NT2/D1 (cell line): Measurements from ENCODE around the gene IGLON5.

Experiments
- DNase-seq: peaks from one replicate; pipeline ENCODE4 v3.0.0-alpha.2; 2011; ENCODE audit warnings: low read depth, low spot score
- H3K27me3 ChIP-seq: 2 replicates; pipeline ENCODE4 v1.6.0; 2011; ENCODE audit warnings: mild to moderate bottlenecking; ENCODE audit not compliant: insufficient read length, insufficient read depth
- H3K36me3 ChIP-seq: 2 replicates; pipeline ENCODE4 v1.6.1; 2011; ENCODE audit warnings: mild to moderate bottlenecking, low read length, mixed read lengths; ENCODE audit not compliant: insufficient read depth, insufficient read length
- H3K4me1 ChIP-seq: 2 replicates; pipeline ENCODE4 v1.5.1; 2011; ENCODE audit not compliant: insufficient read depth, insufficient read length
- H3K4me3 ChIP-seq: 2 replicates; pipeline ENCODE4 v1.5.1; 2011; ENCODE audit warnings: low read depth; ENCODE audit not compliant: insufficient read length
- H3K9ac ChIP-seq: 2 replicates; pipeline ENCODE4 v1.6.0; 2011; ENCODE audit warnings: low read depth; ENCODE audit not compliant: insufficient read length
- H3K9me3 ChIP-seq: 2 replicates; pipeline ENCODE4 v1.5.1; 2011; ENCODE audit warnings: mild to moderate bottlenecking, low read length; ENCODE audit not compliant: insufficient read depth
- SUZ12 ChIP-seq: IDR thresholded peaks from 2 replicates; pipeline ENCODE4 v1.6.1; 2011; ENCODE audit not compliant: insufficient read length, insufficient read depth; ENCODE audit errors: extremely low read depth
- YY1 ChIP-seq: IDR thresholded peaks from 2 replicates; pipeline ENCODE4 v1.6.1; 2011; ENCODE audit not compliant: insufficient read length, insufficient read depth
- ZNF274 ChIP-seq: IDR thresholded peaks from 2 replicates; pipeline ENCODE4 v1.6.1; 2011; ENCODE audit warnings: mild to moderate bottlenecking, low read depth, low read length

Gene IGLON5

DNA sequence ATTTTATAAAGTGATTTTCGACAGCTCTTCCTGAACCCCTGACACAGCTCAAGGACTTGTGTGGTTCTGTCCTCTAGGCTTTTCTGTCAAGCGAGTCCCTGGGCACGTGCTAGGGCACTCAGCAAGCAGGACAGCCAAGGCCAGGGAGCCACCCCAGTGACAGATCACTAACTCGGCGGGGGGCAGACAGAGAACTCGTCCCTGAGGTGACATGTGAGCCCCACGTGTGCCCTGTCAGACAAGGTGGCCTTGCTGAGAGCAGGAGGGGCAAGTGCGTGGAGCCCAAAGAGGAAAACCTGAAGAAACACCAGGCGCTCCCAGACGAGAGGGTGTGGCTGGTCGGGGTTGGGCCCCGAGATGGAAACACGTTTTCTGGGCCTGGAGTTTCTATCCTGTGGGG, 49.8 kb downstream of the IGLON5 start:
- H3K9me3 ChIP-seq, result no peaks in the 10 kb centered on the region
- no peaks in the 10 kb centered on the region for H3K36me3 ChIP-seq
- H3K4me1 ChIP-seq, result no peaks in the 10 kb centered on the region
- H3K4me3 ChIP-seq, result no peak overlapping the region
- no peaks in the 10 kb centered on the region for H3K27me3 ChIP-seq
- no peak for DNase-seq
- H3K9ac ChIP-seq, result no peak overlapping the region
- TF ChIP-seq YY1 (no peak), SUZ12 (no peak), ZNF274 (no peak)

DNA sequence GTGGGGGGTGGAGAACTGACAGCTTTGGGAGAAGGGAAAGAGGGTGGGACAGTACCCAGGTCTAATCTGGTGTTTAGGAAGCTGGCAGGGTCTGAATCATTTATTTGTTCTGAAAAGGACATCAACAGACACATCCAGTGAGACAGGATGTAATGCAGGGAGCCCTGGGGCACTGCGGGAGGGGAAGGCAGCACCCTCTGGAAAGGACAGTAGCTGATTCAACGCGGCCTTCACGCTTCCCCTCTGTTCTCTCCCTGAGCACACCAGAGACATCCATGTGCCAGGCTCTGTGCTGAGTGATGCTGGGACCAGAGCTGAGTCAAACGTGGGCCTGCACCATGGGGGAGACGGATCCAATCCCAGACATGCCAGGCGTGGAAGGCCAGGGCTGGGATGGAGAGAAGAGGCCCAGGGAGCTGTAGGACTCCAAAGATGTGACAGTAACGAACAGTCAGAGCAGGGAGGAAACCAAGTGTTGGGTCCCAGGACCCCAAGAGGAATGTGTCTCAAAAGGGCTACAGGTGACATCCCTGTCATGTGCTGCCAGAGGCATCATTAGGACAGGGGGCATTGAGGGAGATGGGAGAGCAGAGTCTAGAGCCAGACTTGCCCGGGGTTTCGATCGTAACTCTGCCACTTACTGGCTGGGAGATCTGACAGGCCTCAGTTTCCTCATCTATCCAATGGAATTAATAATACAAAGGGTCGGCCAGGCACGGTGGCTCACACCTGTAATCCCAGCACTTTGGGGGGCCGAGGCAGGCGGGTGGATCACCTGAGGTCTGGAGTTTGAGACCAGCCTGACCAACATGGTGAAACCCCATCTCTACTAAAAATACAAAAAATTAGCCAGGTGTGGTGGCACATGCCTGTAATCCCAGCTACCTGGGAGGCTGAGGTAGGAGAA, 53.0 kb downstream of the IGLON5 start:
- H3K4me1 ChIP-seq, result peaks cover 4% of the 10 kb centered on the region
- no peaks in the 10 kb centered on the region for H3K9me3 ChIP-seq
- TF ChIP-seq ZNF274, result no peak
- TF ChIP-seq YY1, result no peak
- no peak for TF ChIP-seq SUZ12
- H3K9ac ChIP-seq, result no peak overlapping the region
- DNase-seq, result no peak
- H3K4me3 ChIP-seq, result no peak overlapping the region
- no peaks in the 10 kb centered on the region for H3K27me3 ChIP-seq
- no peaks in the 10 kb centered on the region for H3K36me3 ChIP-seq

- peak overlapping the region; percentile 92 for H3K9ac ChIP-seq
- TF ChIP-seq ZNF274 (no peak), YY1 (no peak), SUZ12 (no peak)
- peak overlapping the region; percentile 73 for H3K4me3 ChIP-seq
- peaks cover 4% of the 10 kb centered on the region for H3K4me1 ChIP-seq
- no peaks in the 10 kb centered on the region for H3K9me3 ChIP-seq
- no peak for DNase-seq
- no peaks in the 10 kb centered on the region for H3K27me3 ChIP-seq
- H3K36me3 ChIP-seq, result no peaks in the 10 kb centered on the region
These were observed 53.9 kb downstream of the IGLON5 start for GRCh38 chr19:51365211-51365964.

GRCh38 chr19:51365965-51366388, 54.5 kb downstream of the IGLON5 start, which contains the start of gene ETFB:
Gene ETFB (minus strand): TSS chr19:51366388. CDS start chr19:51366326, 62 bp downstream.
- no peaks in the 10 kb centered on the region for H3K27me3 ChIP-seq
- H3K9ac ChIP-seq, result peak within 1 kb of the TSS; percentile 96
- DNase-seq, result no peak
- peak within 1 kb of the TSS; percentile 83 for H3K4me3 ChIP-seq
- H3K4me1 ChIP-seq, result peaks cover 4% of the 10 kb centered on the region
- TF ChIP-seq YY1 (peak; percentile 14), ZNF274 (no peak)
- no peaks in the 10 kb centered on the region for H3K36me3 ChIP-seq
- no peaks in the 10 kb centered on the region for H3K9me3 ChIP-seq

GRCh38 chr19:51366389-51367254, 55.2 kb downstream of the IGLON5 start:
- Histone ChIP-seq H3K4me3 (peak overlapping the region; percentile 83), H3K4me1 (peaks cover 4% of the 10 kb centered on the region), H3K27me3 (no peaks in the 10 kb centered on the region), H3K9me3 (no peaks in the 10 kb centered on the region), H3K36me3 (no peaks in the 10 kb centered on the region), H3K9ac (peak overlapping the region; percentile 96)
- TF ChIP-seq YY1 (no peak), ZNF274 (no peak), SUZ12 (no peak)
- peak; percentile 91 for DNase-seq

DNA sequence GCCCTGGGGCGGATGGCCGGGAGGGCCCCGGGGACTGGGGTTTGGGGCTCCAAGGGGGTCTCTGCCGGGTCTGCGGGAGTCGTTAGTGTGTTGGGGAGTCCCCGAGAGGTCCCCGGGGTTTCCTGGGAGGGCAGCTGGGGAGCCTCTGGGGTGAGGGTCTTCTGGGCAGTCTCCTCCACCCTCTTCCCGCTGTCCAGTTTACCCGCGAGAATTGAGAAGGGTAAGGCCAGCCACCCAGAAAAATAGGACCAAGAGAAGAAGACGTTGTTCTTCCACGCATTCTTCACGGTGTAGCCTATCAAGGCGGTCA, 55.8 kb downstream of the IGLON5 start:
- Histone ChIP-seq H3K36me3 (no peaks in the 10 kb centered on the region), H3K4me1 (peaks cover 4% of the 10 kb centered on the region), H3K9ac (peak overlapping the region; percentile 96), H3K9me3 (no peaks in the 10 kb centered on the region), H3K4me3 (peak overlapping the region; percentile 83), H3K27me3 (no peaks in the 10 kb centered on the region)
- TF ChIP-seq ZNF274 (no peak), SUZ12 (no peak), YY1 (no peak)
- DNase-seq, result no peak
